Naive thymus-derived CD4-positive, alpha-beta T cell (primary cell): ENCODE measurements around the gene COPS7A. TPM values are rescaled to one million over a fixed set of nuclear protein-coding genes. Genes with fewer than 3 reads are reported as not detected.
"Not testable (repeated sequence)": the region's sequence is repeated elsewhere in the genome, so short reads cannot be mapped to it uniquely, and the experiment has no call there.

ENCODE experiments used
- ATAC-seq: fragments of 150-1000 bp; cut with Tn5 transposase; 2 replicates; pipeline ENCODE4 v1.10.0; 2021; ENCODE audit warnings: mild to moderate bottlenecking, moderate library complexity
- CTCF ChIA-PET: fragments of 350-600 bp; sonication (Branson Sonifier 250); formaldehyde crosslinking; loops from one replicate; lab custom pipeline; 2021; ENCODE audit warnings: antibody characterized with exemption; lab: Charles Lee
- POLR2A ChIA-PET: fragments of 350-600 bp; sonication (Branson Sonifier 250); formaldehyde crosslinking; loops from one replicate; lab custom pipeline; 2021; ENCODE audit warnings: antibody characterized with exemption, inconsistent platforms; lab: Charles Lee
- DNase-seq, 9 donors: peaks; one replicate each; pipeline versions ENCODE4 v3.0.0 to v3.0.0-alpha.2; 2020 to 2022; ENCODE audit warnings: mixed read lengths in 1 of 9
- H3K27ac ChIP-seq: one replicate; pipeline ENCODE4 v1.7.0; 2013; ENCODE audit warnings: mild to moderate bottlenecking, low read depth, low read length, moderate library complexity
- H3K27me3 ChIP-seq, 2 donors: one replicate each; pipeline ENCODE4 v1.7.0; 2013; ENCODE audit warnings: low read length in 2 of 2, mild to moderate bottlenecking in 2 of 2, moderate library complexity in 2 of 2; ENCODE audit not compliant: control insufficient read depth in 2 of 2, insufficient read depth in 2 of 2
- H3K36me3 ChIP-seq, 3 experiments: 1 replicate in 2 of 3; 2 replicates in 1 of 3; pipeline ENCODE4 v1.7.0; 2013; ENCODE audit warnings: low read length in 3 of 3, mild to moderate bottlenecking in 3 of 3, moderate library complexity in 1 of 3; ENCODE audit not compliant: insufficient read depth in 3 of 3, control insufficient read depth in 2 of 3
- H3K4me1 ChIP-seq, 2 donors: one replicate each; pipeline ENCODE4 v1.7.0; 2013; ENCODE audit warnings: low read length in 2 of 2, mild to moderate bottlenecking in 2 of 2, moderate library complexity in 1 of 2; ENCODE audit not compliant: control insufficient read depth in 2 of 2, insufficient read depth in 2 of 2
- H3K4me3 ChIP-seq: 2 replicates; pipeline ENCODE4 v1.7.0; 2013; ENCODE audit warnings: mild to moderate bottlenecking, low read length
- H3K9me3 ChIP-seq, 3 experiments: 1 replicate in 2 of 3; 2 replicates in 1 of 3; pipeline ENCODE4 v1.7.0; 2013; ENCODE audit warnings: low read length in 3 of 3; ENCODE audit not compliant: control insufficient read depth in 2 of 3
- H3K27ac Mint-ChIP-seq, 9 donors: one replicate each; pipeline ENCODE4 v1.8.0; 2020 to 2022; ENCODE audit warnings: mixed read lengths in 9 of 9, mild to moderate bottlenecking in 8 of 9, moderate library complexity in 5 of 9, inconsistent platforms in 2 of 9
- H3K27me3 Mint-ChIP-seq, 5 donors: one replicate each; pipeline ENCODE4 v1.8.0; 2021 to 2022; ENCODE audit warnings: mixed read lengths in 5 of 5, mild to moderate bottlenecking in 1 of 5
- H3K36me3 Mint-ChIP-seq, 5 donors: one replicate each; pipeline ENCODE4 v1.8.0; 2020 to 2022; ENCODE audit warnings: mixed read lengths in 5 of 5, mild to moderate bottlenecking in 3 of 5, inconsistent platforms in 1 of 5
- H3K4me1 Mint-ChIP-seq, 7 donors: one replicate each; pipeline ENCODE4 v1.8.0; 2020 to 2022; ENCODE audit warnings: mixed read lengths in 7 of 7, mild to moderate bottlenecking in 3 of 7, inconsistent platforms in 1 of 7
- H3K4me3 Mint-ChIP-seq, 10 donors: one replicate each; pipeline ENCODE4 v1.8.0; 2020 to 2022; ENCODE audit warnings: mild to moderate bottlenecking in 10 of 10, mixed read lengths in 10 of 10, moderate library complexity in 6 of 10, inconsistent platforms in 2 of 10
- H3K9me3 Mint-ChIP-seq, 11 donors: one replicate each; pipeline ENCODE4 v1.8.0; 2020 to 2022; ENCODE audit warnings: mixed read lengths in 11 of 11, mild to moderate bottlenecking in 4 of 11, inconsistent platforms in 1 of 11, moderate library complexity in 1 of 11
- intact Hi-C, 2 donors: fragments of 100-400 bp; cut with micrococcal nuclease; formaldehyde crosslinking; loops; one replicate each; pipeline ENCODE4 v1.15.1; 2023
- polyA plus RNA-seq, 2 donors: library from polyadenylated mRNA; unstranded; fragments of 300-500 nt; fragmentation: Illumina TruSeq; gene quantifications; one replicate each; pipeline ENCODE4 v1.2.3, GENCODE V29; 2021
- total RNA-seq, 6 experiments: library from RNA in 5 of 6; stranded (reverse) in 5 of 6; gene quantifications; 1 replicate in 5 of 6; 2 replicates in 1 of 6; pipeline ENCODE4 v1.2.3 and lab custom pipeline; 2021 to 2026

COPS7A gene
- total and polyA plus RNA-seq, 7 experiments from 2014 or later = 21.9 to 48.0 (median 36.0) TPM

DNA sequence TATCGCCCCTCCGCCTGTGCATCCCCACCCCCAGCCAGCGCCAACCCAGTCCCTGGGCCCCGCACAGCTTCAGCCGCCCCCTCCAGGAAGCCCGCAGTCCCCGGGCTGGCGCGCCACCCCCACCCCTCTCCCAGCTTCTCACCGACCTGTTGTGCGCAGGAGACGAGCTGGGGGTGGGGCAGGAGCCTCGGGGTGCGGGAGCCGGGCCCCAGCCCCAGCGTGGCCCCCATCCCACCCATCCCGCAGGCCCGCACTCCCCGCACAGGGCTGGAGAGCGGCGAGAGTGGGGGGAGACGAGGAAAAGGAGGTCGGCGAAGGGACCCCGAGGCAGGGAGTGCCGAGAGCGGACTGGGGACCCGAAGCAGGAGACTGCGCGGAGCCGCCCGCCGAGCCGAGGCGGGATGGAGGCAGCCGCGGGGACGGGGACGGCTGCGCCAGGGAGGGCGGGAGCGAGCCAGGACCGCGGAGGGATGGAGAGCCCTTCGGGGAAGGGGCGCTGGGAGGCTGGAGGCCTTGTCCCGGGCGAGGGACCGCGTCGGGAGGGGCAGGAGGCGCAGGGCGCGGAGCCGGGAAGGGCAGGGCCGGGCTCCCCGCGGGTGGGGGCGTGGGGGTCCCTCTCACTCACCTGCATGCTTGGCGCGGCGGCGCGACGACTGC lies 23.7 kb upstream of the COPS7A start:
- Mint-ChIP-seq H3K27me3 (peaks cover 5 to 70% (median 46%) of the 10 kb centered on the region in 5 donors), H3K36me3 (peaks cover 0 to 2% (median 0%) of the 10 kb centered on the region in 5 donors), H3K4me3 (peak overlapping the region; percentile 67 to 92 (median 76)), H3K4me1 (peaks cover 13 to 39% (median 25%) of the 10 kb centered on the region in 7 donors), H3K27ac (peak overlapping the region in 3 of 9 donors; percentile 70 to 87 (median 86)), H3K9me3 (peaks cover 0 to 5% (median 0%) of the 10 kb centered on the region in 11 donors)
- peak; percentile 49 for ATAC-seq
- ChIA-PET CTCF (interaction anchor here (0.9 kb wide), 1 partner anchor 24 kb away, joined by 3 read pairs; the partner anchor contains the start of gene COPS7A), POLR2A (interaction anchor here (0.6 to 2.8 kb wide), 5 partner anchors 10 to 272 kb away, joined by 3 to 16 read pairs (median 5); partner anchors contain the start of genes COPS7A, MLF2, NOP2 and ZNF384)
- Histone ChIP-seq H3K4me1 (peaks cover 5 to 8% of the 10 kb centered on the region in 2 donors), H3K36me3 (no peaks in the 10 kb centered on the region), H3K4me3 (peak overlapping the region; percentile 37), H3K27me3 (peaks cover 0 to 6% of the 10 kb centered on the region in 2 donors), H3K9me3 (no peaks in the 10 kb centered on the region), H3K27ac (peak overlapping the region; percentile 25)
- peak in 2 of 9 donors; percentile 15 to 28 for DNase-seq
- intact Hi-C loops = loop anchor here in 1 of 2 donors (1.0 kb wide), 3 partner anchors 11 to 191 kb away; partner anchors contain the start of genes COPS7A and ZNF384

- H3K27ac ChIP-seq = peak within 1 kb of the TSS; percentile 25
- H3K27me3 Mint-ChIP-seq = peaks cover 5 to 72% (median 51%) of the 10 kb centered on the region in 5 donors
Measured at GRCh38 chr12:6700646-6701051, 23.2 kb upstream of the COPS7A start, which contains the start of gene PIANP. PIANP (minus strand) TSS chr12:6700815; CDS start chr12:6698061, 2,754 bp downstream.

DNA sequence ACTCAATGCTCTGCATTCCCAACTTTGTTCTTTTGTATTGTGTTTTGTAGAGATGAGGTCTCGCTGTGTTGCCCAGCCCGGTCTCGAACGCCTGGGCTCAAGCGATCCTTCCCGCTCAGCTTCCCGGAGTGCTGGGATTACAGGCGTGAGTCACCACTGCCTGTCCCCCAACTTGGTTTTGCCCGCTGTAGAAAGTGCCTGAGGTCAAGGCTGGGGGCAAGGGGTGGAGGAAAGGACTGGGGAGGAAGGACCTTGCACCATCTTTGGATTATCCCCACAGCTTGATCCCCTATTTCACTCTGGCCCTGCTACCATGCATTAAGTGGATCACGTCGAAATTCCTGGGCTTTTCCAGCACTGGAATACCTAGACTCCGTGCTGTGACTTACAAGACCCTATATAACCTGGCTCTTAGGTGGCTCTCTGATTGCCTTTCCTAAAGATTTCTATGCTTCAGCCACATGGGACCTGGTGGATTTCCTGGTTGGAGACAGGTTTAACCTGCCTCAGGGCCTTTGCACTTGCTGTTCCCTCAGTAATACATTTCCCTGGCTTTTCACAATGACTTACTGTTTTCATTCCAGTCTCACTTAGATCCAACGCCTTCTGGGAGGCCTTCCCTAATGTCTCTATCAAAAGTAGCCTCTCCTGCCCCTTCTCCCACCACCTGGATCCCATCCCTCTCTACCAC lies 22.6 kb upstream of the COPS7A start:
- no peaks in the 10 kb centered on the region for H3K36me3 ChIP-seq
- ATAC-seq = no peak
- no peak for DNase-seq
- CTCF ChIA-PET = no interaction called here
- intact Hi-C loops = no loop called here
- Mint-ChIP-seq H3K27me3 (peaks cover 5 to 70% (median 51%) of the 10 kb centered on the region in 5 donors), H3K9me3 (peaks cover 0 to 5% (median 0%) of the 10 kb centered on the region in 11 donors), H3K4me1 (peaks cover 13 to 39% (median 25%) of the 10 kb centered on the region in 7 donors), H3K27ac (peak overlapping the region in 5 of 9 donors; percentile 5 to 69 (median 56)), H3K36me3 (peaks cover 0 to 2% (median 0%) of the 10 kb centered on the region in 5 donors), H3K4me3 (peak overlapping the region; percentile 63 to 92 (median 81))
- H3K4me3 ChIP-seq = peak overlapping the region; percentile 62
- peaks cover 0 to 6% of the 10 kb centered on the region in 2 donors for H3K27me3 ChIP-seq
- no peak overlapping the region for H3K27ac ChIP-seq
- peaks cover 5 to 8% of the 10 kb centered on the region in 2 donors for H3K4me1 ChIP-seq
- H3K9me3 ChIP-seq = no peaks in the 10 kb centered on the region
- POLR2A ChIA-PET = interaction anchor here (1.0 to 1.3 kb wide), 2 partner anchors 10 to 12 kb away, joined by 3 to 4 read pairs; no protein-coding TSS in a partner anchor

More at GRCh38 chr12:6700646-6701051, 23.2 kb upstream of the COPS7A start, which contains the start of gene PIANP:
- Mint-ChIP-seq H3K4me1 (peaks cover 13 to 39% (median 25%) of the 10 kb centered on the region in 7 donors), H3K27ac (peak within 1 kb of the TSS in 6 of 9 donors; percentile 7 to 87 (median 68)), H3K4me3 (peak within 1 kb of the TSS; percentile 67 to 92 (median 81)), H3K9me3 (peaks cover 0 to 5% (median 0%) of the 10 kb centered on the region in 11 donors), H3K36me3 (peaks cover 0 to 2% (median 0%) of the 10 kb centered on the region in 5 donors)
- POLR2A ChIA-PET = interaction anchor here (1.0 to 2.1 kb wide), 2 partner anchors 9 to 11 kb away, joined by 3 to 16 read pairs; partner anchors contain the start of gene ZNF384
- Histone ChIP-seq H3K9me3 (no peaks in the 10 kb centered on the region), H3K4me3 (peak within 1 kb of the TSS; percentile 62), H3K27me3 (peaks cover 0 to 6% of the 10 kb centered on the region in 2 donors), H3K4me1 (peaks cover 5 to 8% of the 10 kb centered on the region in 2 donors), H3K36me3 (no peaks in the 10 kb centered on the region)
- CTCF ChIA-PET = no interaction called here
- peak; percentile 38 to 72 (median 63) for DNase-seq
- intact Hi-C loops = loop anchor here in 1 of 2 donors (1.0 kb wide), 3 partner anchors 11 to 191 kb away; partner anchors contain the start of genes COPS7A and ZNF384
- peak; percentile 88 for ATAC-seq

- Mint-ChIP-seq H3K4me3 (peak overlapping the region in 2 of 10 donors; percentile 2 to 31), H3K36me3 (peaks cover 0 to 3% (median 0%) of the 10 kb centered on the region in 5 donors), H3K9me3 (peaks cover 0 to 5% (median 0%) of the 10 kb centered on the region in 11 donors), H3K27ac (no peak overlapping the region), H3K4me1 (peaks cover 13 to 31% (median 25%) of the 10 kb centered on the region in 7 donors), H3K27me3 (peaks cover 5 to 59% (median 51%) of the 10 kb centered on the region in 5 donors)
- H3K4me3 ChIP-seq = no peak overlapping the region
- H3K9me3 ChIP-seq = no peaks in the 10 kb centered on the region
- CTCF ChIA-PET = no interaction called here
- DNase-seq = no peak
- H3K4me1 ChIP-seq = peaks cover 5 to 8% of the 10 kb centered on the region in 2 donors
- POLR2A ChIA-PET = interaction anchor here (0.9 kb wide), 1 partner anchor 86 kb away, joined by 3 read pairs; the partner anchor contains the start of gene CD4
- intact Hi-C loops = no loop called here
- H3K36me3 ChIP-seq = no peaks in the 10 kb centered on the region
- H3K27ac ChIP-seq = no peak overlapping the region
- ATAC-seq = no peak
- peaks cover 0 to 6% of the 10 kb centered on the region in 2 donors for H3K27me3 ChIP-seq
Measured at GRCh38 chr12:6703631-6704030, 20.2 kb upstream of the COPS7A start.

GRCh38 chr12:6708351-6708750 lies 15.5 kb upstream of the COPS7A start:
- intact Hi-C loops, H3K27me3 ChIP-seq, H3K36me3 ChIP-seq, H3K27ac ChIP-seq, DNase-seq, CTCF ChIA-PET, H3K36me3 Mint-ChIP-seq, H3K4me3 ChIP-seq, ATAC-seq, H3K4me1 ChIP-seq, H3K9me3 ChIP-seq, H3K9me3 Mint-ChIP-seq: not testable (repeated sequence)
- Mint-ChIP-seq H3K27me3 (peaks cover 5 to 27% (median 23%) of the 10 kb centered on the region in 5 donors), H3K4me1 (peaks cover 7 to 12% (median 11%) of the 10 kb centered on the region in 7 donors), H3K4me3 (peak overlapping the region in 2 of 10 donors; percentile 72 to 88), H3K27ac (peak overlapping the region in 1 of 9 donors; percentile 83)
- POLR2A ChIA-PET = interaction anchor here (0.6 to 2.3 kb wide), 3 partner anchors 16 to 483 kb away, joined by 4 to 9 read pairs (median 7); partner anchors contain the start of genes COPS7A and ZNF384
